Astrocyte (in vitro differentiated cells and primary cell): ENCODE results near the gene LYRM4.

Experiments
- CTCF ChIP-seq: IDR thresholded peaks from 2 replicates; pipeline ENCODE4 v1.5.1; 2011; ENCODE audit warnings: low read depth, mild to moderate bottlenecking, inconsistent platforms, low read length, moderate library complexity; ENCODE audit not compliant: insufficient read depth
- EZH2 ChIP-seq: IDR thresholded peaks from 2 replicates; pipeline ENCODE4 v1.6.1; 2012; ENCODE audit warnings: mild to moderate bottlenecking, low read length, inconsistent platforms; ENCODE audit not compliant: insufficient read depth

- TF ChIP-seq CTCF (no peak), EZH2 (no peak)
These were observed 40.3 kb downstream of the LYRM4 start for GRCh38 chr6:5220443-5220842.
